H1 (cell line): ENCODE data around the gene SURF1. TPM values are rescaled to one million over a fixed set of nuclear protein-coding genes. Genes with fewer than 3 reads are reported as not detected.

Source experiments
- CTCF ChIA-PET: fragments of 300-600 bp; sonication (Branson Sonifier 250); formaldehyde crosslinking; loops from one replicate; lab custom pipeline; 2021; ENCODE audit not compliant: partially characterized antibody; lab: Charles Lee
- POLR2A ChIA-PET: fragments of 300-600 bp; sonication (Branson Sonifier 250); formaldehyde crosslinking; loops from one replicate; lab custom pipeline; 2021; ENCODE audit warnings: inconsistent platforms; ENCODE audit not compliant: partially characterized antibody; lab: Charles Lee
- DNase-seq, 2 experiments: peaks; one replicate each; pipeline versions ENCODE4 v3.0.0 to v3.0.0-alpha.2; 2010 to 2022; ENCODE audit warnings: low spot score in 2 of 2, low read depth in 1 of 2, mixed read lengths in 1 of 2
- FAIRE-seq: peaks from 2 replicates; lab custom pipeline; 2011; peaks lifted over from hg19 to GRCh38; lab: Jason Lieb, UNC
- H2AFZ ChIP-seq: 2 replicates; pipeline ENCODE4 v1.8.1; 2012; ENCODE audit warnings: low read length, inconsistent platforms
- H2AK5ac ChIP-seq: 2 replicates; pipeline ENCODE4 v1.6.1; 2013; ENCODE audit warnings: low read depth, low read length
- H2BK120ac ChIP-seq: replicated peaks from 2 replicates; pipeline ENCODE3; 2013; ENCODE audit warnings: low read depth, low read length, inconsistent platforms
- H2BK12ac ChIP-seq: 2 replicates; pipeline ENCODE4 v1.6.1; 2013; ENCODE audit warnings: low read depth, low read length
- H2BK15ac ChIP-seq: 2 replicates; pipeline ENCODE4 v1.6.1; 2013; ENCODE audit warnings: low read length
- H2BK20ac ChIP-seq: 2 replicates; pipeline ENCODE4 v1.6.1; 2013; ENCODE audit warnings: low read length
- H2BK5ac ChIP-seq: 2 replicates; pipeline ENCODE4 v1.6.1; 2013; ENCODE audit warnings: low read depth, low read length
- H3K14ac ChIP-seq: 2 replicates; pipeline ENCODE4 v1.6.1; 2013; ENCODE audit warnings: inconsistent platforms; ENCODE audit not compliant: insufficient read length
- H3K18ac ChIP-seq: 2 replicates; pipeline ENCODE4 v1.6.1; 2013; ENCODE audit warnings: low read length; ENCODE audit errors: extremely low read depth
- H3K23ac ChIP-seq: 2 replicates; pipeline ENCODE4 v1.6.1; 2013; ENCODE audit warnings: inconsistent platforms; ENCODE audit not compliant: insufficient read length
- H3K23me2 ChIP-seq: 2 replicates; pipeline ENCODE4 v1.6.1; 2013; ENCODE audit warnings: low read depth, low read length
- H3K27ac ChIP-seq: 2 replicates; pipeline ENCODE4 v1.6.1; 2011; ENCODE audit warnings: low read depth, low read length, inconsistent platforms
- H3K27me3 ChIP-seq, 4 experiments: replicated peaks in 1 of 4; 1 replicate in 1 of 4; 2 replicates in 3 of 4; pipeline versions ENCODE4 v1.6.1 to v1.8.1; 2011 to 2013; ENCODE audit warnings: low read length in 3 of 4, mild to moderate bottlenecking in 3 of 4, inconsistent platforms in 2 of 4, mixed read lengths in 2 of 4, moderate library complexity in 1 of 4; ENCODE audit not compliant: control insufficient read depth in 3 of 4, insufficient read depth in 3 of 4; ENCODE audit errors: extremely low read depth in 1 of 4
- H3K36me3 ChIP-seq, 4 experiments: 2 replicates each; pipeline versions ENCODE4 v1.6.1 to v1.8.1; 2011 to 2013; ENCODE audit warnings: mild to moderate bottlenecking in 4 of 4, low read length in 3 of 4, moderate library complexity in 2 of 4, control low read depth in 1 of 4, inconsistent platforms in 1 of 4; ENCODE audit not compliant: insufficient read depth in 4 of 4, control insufficient read depth in 2 of 4
- H3K4ac ChIP-seq: replicated peaks from 2 replicates; pipeline ENCODE3; 2013; ENCODE audit warnings: low read length, low read depth, mixed read lengths, inconsistent platforms; ENCODE audit not compliant: insufficient read length
- H3K4me1 ChIP-seq, 4 experiments: replicated peaks in 1 of 4; 1 replicate in 1 of 4; 2 replicates in 3 of 4; pipeline versions ENCODE4 v1.6.1 to v1.8.1; 2011 to 2013; ENCODE audit warnings: low read length in 3 of 4, inconsistent platforms in 2 of 4, mixed read lengths in 1 of 4; ENCODE audit not compliant: insufficient read depth in 4 of 4, control insufficient read depth in 3 of 4
- H3K4me2 ChIP-seq, 2 experiments: 2 replicates each; pipeline versions ENCODE4 v1.6.1 to v1.8.1; 2011 to 2013; ENCODE audit warnings: low read depth in 2 of 2, low read length in 2 of 2, control low read depth in 1 of 2, inconsistent platforms in 1 of 2, mild to moderate bottlenecking in 1 of 2; ENCODE audit not compliant: insufficient read depth in 1 of 2
- H3K4me3 ChIP-seq, 4 experiments: fragments of 200-600, 300-600 bp in 1 of 4; sonication (generic), shearing (Covaris generic), sonication (Bioruptor Twin) in 1 of 4; 2 replicates each; pipeline versions ENCODE4 v1.5.1 to v1.8.1; 2011 to 2016; ENCODE audit warnings: low read length in 4 of 4, low read depth in 3 of 4, control low read depth in 2 of 4, inconsistent platforms in 2 of 4, mild to moderate bottlenecking in 2 of 4, mixed read lengths in 1 of 4, moderate library complexity in 1 of 4; ENCODE audit not compliant: insufficient read depth in 2 of 4; ENCODE audit errors: extremely low read depth in 1 of 4
- H3K56ac ChIP-seq: replicated peaks from 2 replicates; pipeline ENCODE3; 2013; ENCODE audit warnings: low read depth, mild to moderate bottlenecking, mixed read lengths, low read length, inconsistent platforms; ENCODE audit not compliant: insufficient read length
- H3K79me1 ChIP-seq: 2 replicates; pipeline ENCODE4 v1.6.1; 2013; ENCODE audit warnings: low read depth, low read length, control low read depth
- H3K79me2 ChIP-seq, 2 experiments: 2 replicates each; pipeline versions ENCODE4 v1.6.1 to v1.8.1; 2012 to 2013; ENCODE audit warnings: low read length in 2 of 2, mild to moderate bottlenecking in 2 of 2, inconsistent platforms in 1 of 2; ENCODE audit not compliant: insufficient read depth in 2 of 2, control insufficient read depth in 1 of 2
- H3K9ac ChIP-seq, 4 experiments: replicated peaks in 1 of 4; 1 replicate in 1 of 4; 2 replicates in 3 of 4; pipeline versions ENCODE4 v1.6.1 to v1.8.1; 2011 to 2013; ENCODE audit warnings: low read depth in 3 of 4, low read length in 3 of 4, control low read depth in 2 of 4, mild to moderate bottlenecking in 2 of 4, moderate library complexity in 2 of 4, inconsistent platforms in 1 of 4; ENCODE audit errors: extremely low read depth in 1 of 4
- H3K9me3 ChIP-seq, 2 experiments: 2 replicates each; pipeline versions ENCODE4 v1.6.1 to v1.8.1; 2012 to 2013; ENCODE audit warnings: mild to moderate bottlenecking in 2 of 2, moderate library complexity in 2 of 2, control low read depth in 1 of 2, inconsistent platforms in 1 of 2, low read depth in 1 of 2, low read length in 1 of 2, mixed read lengths in 1 of 2; ENCODE audit not compliant: insufficient read depth in 2 of 2
- H4K20me1 ChIP-seq, 2 experiments: replicated peaks in 1 of 2; 2 replicates each; pipeline versions ENCODE3 to v1.8.1; 2011 to 2013; ENCODE audit warnings: inconsistent platforms in 2 of 2, low read length in 2 of 2, mild to moderate bottlenecking in 1 of 2; ENCODE audit not compliant: insufficient read depth in 2 of 2, control insufficient read depth in 1 of 2
- H4K5ac ChIP-seq: 2 replicates; pipeline ENCODE4 v1.6.1; 2013; ENCODE audit warnings: low read length, low read depth, mixed read lengths, inconsistent platforms; ENCODE audit not compliant: insufficient read length
- H4K8ac ChIP-seq: 2 replicates; pipeline ENCODE4 v1.8.0; 2013; ENCODE audit warnings: mild to moderate bottlenecking, moderate library complexity, low read length, inconsistent platforms; ENCODE audit not compliant: insufficient read depth; ENCODE audit errors: extremely low read depth
- H4K91ac ChIP-seq: replicated peaks from 2 replicates; pipeline ENCODE3; 2013; ENCODE audit warnings: low read length, mixed read lengths, inconsistent platforms; ENCODE audit not compliant: insufficient read length
- E2F6 ChIP-seq: IDR thresholded peaks from 2 replicates; pipeline ENCODE4 v1.6.1; 2012; ENCODE audit warnings: inconsistent platforms
- SUZ12 ChIP-seq: fragments of 200-600 bp; sonication (generic); IDR thresholded peaks from 2 replicates; pipeline ENCODE4 v1.6.1; 2012; ENCODE audit warnings: mild to moderate bottlenecking, inconsistent platforms, low read length, moderate library complexity, mixed read lengths
- WGBS, 2 experiments: shearing (Covaris generic) in 1 of 2; methylation state at CpG; one replicate each; pipeline versions ENCODE4 v1.1.6 to v1.1.7; 2013 to 2015; ENCODE audit warnings: low lambda C conversion rate in 2 of 2, mixed read lengths in 2 of 2, inconsistent platforms in 1 of 2, low coverage in 1 of 2, missing lambda C conversion rate in 1 of 2; ENCODE audit not compliant: insufficient replicate concordance in 2 of 2, insufficient coverage in 1 of 2, insufficient read length in 1 of 2; ENCODE audit errors: extremely low coverage in 1 of 2, missing lambda C conversion rate in 1 of 2; 5-methylcytosine and 5-hydroxymethylcytosine counted together
- polyA plus RNA-seq, 7 experiments: library from polyadenylated mRNA; depleted of rRNA in 3 of 7; stranded (reverse) in 5 of 7; unstranded in 2 of 7; fragments of >200 nt in 5 of 7; fragments of 200-250 nt in 2 of 7; gene quantifications; 1 replicate in 5 of 7; 2 replicates in 1 of 7; 4 replicates in 1 of 7; pipeline versions ENCODE4 v1.2.1 to v1.2.3, GENCODE V29; 2011 to 2013; ENCODE audit warnings: missing spikeins in 2 of 7, mixed read lengths in 2 of 7
- total RNA-seq: library from RNA; stranded (reverse); fragmentation: NEBNext Ultra II Directional; extraction: Animal tissue kit (Norgen Biotek cat#: 25700); gene quantifications from 2 replicates; pipeline ENCODE4 v1.2.1, GENCODE V29; 2021

The SURF1 gene
- total and polyA plus RNA-seq, 2 of the 8 experiments (the other 6 are each of a cell fraction or from before 2014, with no cell fraction given): 43.1 to 44.7 TPM

GRCh38 chr9:133354766-133355165 is 1.5 kb downstream of the SURF1 start:
- H2BK12ac ChIP-seq: no peak overlapping the region
- H3K36me3 ChIP-seq: peaks cover 17 to 34% (median 31%) of the 10 kb centered on the region in 4 experiments
- TF ChIP-seq E2F6 (no peak), SUZ12 (no peak)
- no peak overlapping the region for H4K91ac ChIP-seq
- H3K18ac ChIP-seq: no peak overlapping the region
- no peak for DNase-seq
- H3K14ac ChIP-seq: no peak overlapping the region
- H4K5ac ChIP-seq: no peak overlapping the region
- H3K4me1 ChIP-seq: peaks cover 0 to 8% (median 3%) of the 10 kb centered on the region in 4 experiments; a peak in 5 of 7 replicates
- peaks cover 11 to 12% of the 10 kb centered on the region in 2 experiments for H4K20me1 ChIP-seq
- no peaks in the 10 kb centered on the region for H3K9me3 ChIP-seq
- peaks cover 2% of the 10 kb centered on the region; the same call in 1 of the 2 replicates for H3K79me1 ChIP-seq
- no peak overlapping the region for H3K23ac ChIP-seq
- H4K8ac ChIP-seq: peak overlapping the region; percentile 39; the same call in 1 of the 2 replicates
- no peak overlapping the region for H2AFZ ChIP-seq
- ChIA-PET CTCF (interaction anchor here (0.9 to 8.2 kb wide), 11 partner anchors 8 to 168 kb away, joined by 3 to 90 read pairs (median 8); partner anchors contain the start of genes MED22 and RPL7A), POLR2A (interaction anchor here (1.7 to 16.1 kb wide), 9 partner anchors 10 to 105 kb away, joined by 4 to 461 read pairs (median 13); partner anchors contain the start of genes CACFD1, MED22, RPL7A and STKLD1)
- no peak for FAIRE-seq
- WGBS, 2 experiments: 94% methylated on average over 7 of the region's 7 CpGs; no CpG with 5 or more reads in 1 of the 2 experiments
- H3K27me3 ChIP-seq: no peaks in the 10 kb centered on the region
- H3K23me2 ChIP-seq: peaks cover 2% of the 10 kb centered on the region; the same call in 1 of the 2 replicates
- no peak overlapping the region; the same call in 1 of the 2 replicates for H2AK5ac ChIP-seq
- H3K9ac ChIP-seq: no peak overlapping the region; a peak in 1 of 7 replicates
- no peak overlapping the region for H2BK120ac ChIP-seq
- H3K79me2 ChIP-seq: peaks cover 0 to 21% of the 10 kb centered on the region in 2 experiments; a peak in 2 of 4 replicates
- H3K27ac ChIP-seq: no peak overlapping the region
- H2BK5ac ChIP-seq: no peak overlapping the region
- no peak overlapping the region for H3K56ac ChIP-seq
- H2BK15ac ChIP-seq: no peak overlapping the region
- H3K4ac ChIP-seq: no peak overlapping the region
- no peak overlapping the region for H3K4me3 ChIP-seq
- H3K4me2 ChIP-seq: no peak overlapping the region; a peak in 1 of 4 replicates
- H2BK20ac ChIP-seq: no peak overlapping the region
